Measurements from ENCODE around the gene ST6GALNAC6. TPM values are rescaled to one million over a fixed set of nuclear protein-coding genes. Genes with fewer than 3 reads are reported as not detected.

ST6GALNAC6 gene, protein sequence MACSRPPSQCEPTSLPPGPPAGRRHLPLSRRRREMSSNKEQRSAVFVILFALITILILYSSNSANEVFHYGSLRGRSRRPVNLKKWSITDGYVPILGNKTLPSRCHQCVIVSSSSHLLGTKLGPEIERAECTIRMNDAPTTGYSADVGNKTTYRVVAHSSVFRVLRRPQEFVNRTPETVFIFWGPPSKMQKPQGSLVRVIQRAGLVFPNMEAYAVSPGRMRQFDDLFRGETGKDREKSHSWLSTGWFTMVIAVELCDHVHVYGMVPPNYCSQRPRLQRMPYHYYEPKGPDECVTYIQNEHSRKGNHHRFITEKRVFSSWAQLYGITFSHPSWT
- 34.0 TPM for total RNA-seq

DNA sequence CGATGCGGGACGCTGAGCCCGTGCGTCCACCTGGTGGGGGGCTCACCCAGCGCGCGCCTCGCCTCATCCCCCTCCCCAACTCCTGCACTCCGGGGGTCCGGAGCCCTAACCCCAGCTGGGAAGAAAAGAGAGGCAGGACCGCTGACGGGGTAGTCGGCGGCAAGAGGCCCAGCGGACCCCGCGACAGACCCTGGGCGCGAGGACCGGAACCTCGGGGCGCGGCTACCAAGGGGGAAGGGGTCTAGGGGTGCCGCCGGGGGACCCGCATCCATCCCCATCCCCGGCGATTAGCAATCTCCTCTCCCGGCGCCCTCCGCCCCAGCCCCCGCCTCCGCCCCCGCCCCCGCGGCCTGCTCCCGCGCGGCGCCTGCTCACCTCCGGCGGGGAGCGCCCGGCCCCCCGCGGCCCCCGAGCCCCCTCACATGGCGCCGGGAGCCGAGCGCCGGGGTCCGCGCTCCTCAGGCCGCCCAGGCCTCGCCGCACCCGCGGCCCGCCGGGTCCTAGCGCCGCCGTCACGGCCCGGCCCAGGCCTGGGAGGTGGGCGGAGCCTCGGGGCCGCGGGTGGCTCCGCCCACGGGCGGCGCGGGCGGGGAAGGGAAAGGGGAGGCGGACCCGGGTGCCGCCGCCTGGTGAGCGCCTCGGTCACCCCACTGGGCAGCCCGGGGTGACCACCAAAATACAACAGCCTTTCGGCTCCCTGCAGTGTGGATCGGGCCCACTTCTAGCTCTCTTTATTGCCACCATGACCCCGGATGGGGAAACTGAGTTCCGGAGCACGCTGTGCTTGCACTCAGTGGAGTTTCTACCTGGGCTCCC lies at the start of gene ST6GALNAC6:
TSS of gene ST6GALNAC6 (minus strand) at position 476 of the 816 bp plus-strand sequence. CDS start 1,622 bp downstream, outside the sequence.
- peak; percentile 86 for DNase-seq

DNA sequence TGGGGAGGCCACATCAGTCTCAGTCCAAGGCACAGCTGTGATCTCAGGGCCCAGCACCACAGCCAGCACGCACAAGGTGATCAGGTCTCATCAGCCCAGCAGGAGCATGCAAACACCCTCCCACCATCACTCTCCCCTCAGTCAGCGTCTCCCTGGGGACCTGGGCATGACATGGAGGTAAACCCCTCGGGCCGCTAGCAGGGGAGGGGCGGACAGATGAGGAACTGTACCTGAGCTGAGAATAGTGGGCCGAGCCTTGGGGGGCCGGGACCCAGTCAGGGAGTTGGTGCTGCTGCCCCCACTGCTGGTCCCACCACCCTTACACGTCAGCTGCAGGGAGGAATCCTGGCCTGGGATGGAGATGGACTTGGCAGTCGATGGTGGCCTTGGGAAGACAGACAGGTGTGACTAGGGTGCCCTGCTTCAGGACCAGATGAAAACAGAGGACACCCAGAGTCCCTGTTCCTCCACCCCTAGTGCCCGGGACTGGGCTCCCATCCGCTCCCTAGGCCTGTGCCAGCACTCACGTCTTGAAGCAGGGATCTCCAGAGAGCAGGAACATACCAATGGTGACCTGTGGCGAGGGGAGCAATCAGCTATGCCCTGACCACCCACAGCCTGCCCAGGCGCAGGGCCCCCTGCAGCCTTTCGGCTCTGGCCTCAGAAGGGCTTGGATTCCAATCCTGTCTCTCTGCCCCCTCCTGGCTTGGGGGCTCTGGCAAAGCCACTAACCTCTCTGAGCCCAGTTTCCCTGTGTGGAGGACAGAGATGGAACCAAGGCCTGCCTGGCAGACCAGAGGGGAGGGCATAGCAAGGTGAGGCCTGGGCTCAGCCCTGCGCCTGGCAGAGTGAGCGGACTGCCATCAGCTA lies 48.7 kb upstream of the ST6GALNAC6 start:
- DNase-seq, result no peak

DNA sequence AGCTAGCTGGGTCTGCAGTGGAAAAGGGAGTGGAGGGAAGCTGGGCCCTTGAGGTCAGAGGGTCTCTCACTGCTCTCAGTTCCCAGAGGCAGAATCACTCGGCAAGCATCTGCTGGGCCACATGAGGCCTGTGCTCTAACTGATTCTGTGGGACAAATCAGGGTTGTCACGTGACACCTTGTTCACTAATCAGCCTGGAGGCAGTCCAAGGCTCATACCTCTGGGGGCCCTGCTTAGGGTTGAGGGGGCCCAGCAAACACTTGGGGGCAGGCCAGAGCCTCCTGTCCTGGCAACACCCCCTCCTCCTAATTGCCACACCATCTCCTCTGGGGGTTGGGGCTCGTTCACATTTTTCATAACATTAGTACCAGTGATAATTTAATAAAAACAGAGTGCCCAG lies 47.3 kb upstream of the ST6GALNAC6 start:
- no peak for DNase-seq

DNA sequence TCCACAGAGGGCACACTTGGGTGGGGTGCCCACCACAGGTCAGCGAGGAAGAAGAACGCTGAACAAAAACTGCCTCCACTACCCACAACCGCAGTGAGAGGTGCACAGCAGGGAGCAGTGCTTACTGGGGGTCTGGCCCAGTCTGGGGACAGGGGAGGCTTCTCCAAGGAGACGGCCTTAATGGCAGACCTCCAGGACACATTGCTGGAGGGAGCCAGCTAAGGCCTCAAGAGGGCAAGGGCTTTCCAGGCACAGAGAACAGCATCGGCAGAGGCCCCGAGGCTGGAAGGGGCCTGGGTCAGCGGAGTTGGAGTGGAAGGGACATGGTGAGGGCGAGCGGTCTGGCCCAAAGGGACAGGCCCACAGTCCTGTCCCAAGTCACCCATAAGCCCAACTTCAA lies 46.5 kb upstream of the ST6GALNAC6 start:
- no peak for DNase-seq

DNA sequence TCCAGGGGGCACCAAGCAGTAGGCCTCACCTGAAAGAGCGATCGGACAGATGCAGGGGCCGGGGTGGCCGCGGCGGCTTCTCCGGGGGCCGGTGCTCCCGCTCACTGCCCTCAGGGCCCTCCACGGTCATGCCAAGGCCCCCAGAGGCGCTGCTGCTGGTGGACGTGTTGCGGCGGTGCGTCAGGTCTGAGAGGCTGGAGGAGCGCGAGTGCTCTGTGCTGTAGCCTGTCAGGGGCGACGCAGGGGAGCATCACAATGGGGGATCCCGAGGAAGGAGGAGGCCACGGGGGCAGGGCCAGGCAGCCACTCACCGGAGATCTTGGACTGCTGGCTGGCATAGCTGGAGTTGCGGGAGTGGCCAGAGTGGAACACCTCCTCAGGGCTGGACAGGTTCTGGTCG lies 45.9 kb upstream of the ST6GALNAC6 start:
- DNase-seq, result no peak

DNA sequence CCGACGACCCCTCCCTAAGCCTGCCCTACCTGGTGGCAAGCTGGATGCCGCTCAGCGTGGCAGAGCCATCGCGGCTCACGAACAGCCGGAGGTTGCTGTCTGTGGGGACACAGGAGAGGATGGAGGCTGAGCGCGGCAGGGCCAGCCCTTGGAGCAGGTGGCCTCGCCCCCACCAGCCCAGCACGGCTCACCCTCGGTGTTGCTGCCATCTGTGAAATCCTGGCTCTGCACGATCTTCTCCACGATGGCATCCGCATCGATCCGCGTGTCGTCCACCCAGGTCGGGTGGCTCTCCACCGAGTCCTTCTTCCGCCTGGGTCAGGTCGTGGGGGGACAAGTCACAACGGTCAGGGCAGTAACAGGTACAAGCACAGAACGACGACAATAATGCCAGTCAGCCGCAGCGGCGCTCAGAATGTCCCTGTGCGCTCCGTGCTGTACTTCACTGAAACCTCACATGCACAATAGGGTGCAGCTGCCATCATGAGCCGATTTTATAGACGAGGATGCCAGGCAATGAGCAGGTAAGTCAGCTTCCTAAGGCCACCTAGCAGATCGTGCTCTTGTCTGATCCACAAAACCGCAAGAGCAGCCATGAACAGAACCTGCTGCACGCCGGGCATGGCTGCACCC lies 45.3 kb upstream of the ST6GALNAC6 start:
- no peak for DNase-seq

DNA sequence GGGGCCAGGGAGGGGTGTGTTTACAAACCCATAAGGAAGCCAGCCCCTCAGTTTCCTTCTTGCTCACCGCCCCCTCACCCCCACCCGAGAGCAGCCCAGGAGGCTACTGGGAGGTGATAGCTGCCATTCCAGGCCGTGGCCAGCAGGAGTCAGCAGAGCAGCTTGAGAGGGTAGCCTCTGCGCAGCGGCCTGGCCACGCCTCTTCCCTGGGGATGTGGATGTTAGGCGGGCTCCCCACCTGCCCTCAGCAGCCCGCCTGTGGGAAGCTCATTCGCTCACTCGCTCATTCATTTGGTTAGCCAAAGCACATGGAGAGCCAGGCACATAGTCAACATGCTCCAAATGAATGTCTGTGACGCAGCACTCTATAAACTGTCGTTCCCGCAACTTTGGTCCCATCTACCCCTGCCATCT lies 44.3 kb upstream of the ST6GALNAC6 start:
- DNase-seq, result peak; percentile 85

DNA sequence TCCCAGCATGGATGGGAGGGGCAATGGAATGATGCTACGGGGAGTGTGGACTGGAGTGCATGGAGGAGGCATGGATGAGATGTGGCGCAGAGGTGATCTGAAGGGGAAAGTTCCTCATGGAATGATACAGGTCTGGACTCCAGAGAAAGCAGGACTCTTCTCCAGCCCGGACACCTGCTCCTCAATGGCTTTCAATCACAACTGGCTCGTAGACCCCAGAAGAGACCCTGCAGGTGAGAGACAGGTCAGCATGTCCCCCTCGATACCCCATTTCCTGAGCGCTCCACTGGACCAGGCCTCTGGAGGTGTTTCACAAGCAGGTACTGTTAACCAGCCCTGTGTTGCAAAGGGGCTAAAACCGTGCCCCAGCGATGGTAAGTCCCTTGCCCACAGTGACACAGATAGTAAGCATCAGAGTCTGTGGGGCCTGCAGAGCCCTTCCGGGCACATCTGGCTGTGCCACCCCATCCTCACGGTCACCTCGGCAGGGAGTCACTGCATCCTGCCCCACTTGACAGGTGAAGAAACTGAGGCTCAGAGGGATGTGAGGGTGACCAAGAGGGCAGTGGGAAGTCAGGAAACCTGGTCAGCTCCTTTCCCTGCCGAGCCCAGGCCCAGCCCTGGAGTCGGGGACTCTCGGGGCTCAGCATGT lies 43.7 kb upstream of the ST6GALNAC6 start:
- no peak for DNase-seq

DNA sequence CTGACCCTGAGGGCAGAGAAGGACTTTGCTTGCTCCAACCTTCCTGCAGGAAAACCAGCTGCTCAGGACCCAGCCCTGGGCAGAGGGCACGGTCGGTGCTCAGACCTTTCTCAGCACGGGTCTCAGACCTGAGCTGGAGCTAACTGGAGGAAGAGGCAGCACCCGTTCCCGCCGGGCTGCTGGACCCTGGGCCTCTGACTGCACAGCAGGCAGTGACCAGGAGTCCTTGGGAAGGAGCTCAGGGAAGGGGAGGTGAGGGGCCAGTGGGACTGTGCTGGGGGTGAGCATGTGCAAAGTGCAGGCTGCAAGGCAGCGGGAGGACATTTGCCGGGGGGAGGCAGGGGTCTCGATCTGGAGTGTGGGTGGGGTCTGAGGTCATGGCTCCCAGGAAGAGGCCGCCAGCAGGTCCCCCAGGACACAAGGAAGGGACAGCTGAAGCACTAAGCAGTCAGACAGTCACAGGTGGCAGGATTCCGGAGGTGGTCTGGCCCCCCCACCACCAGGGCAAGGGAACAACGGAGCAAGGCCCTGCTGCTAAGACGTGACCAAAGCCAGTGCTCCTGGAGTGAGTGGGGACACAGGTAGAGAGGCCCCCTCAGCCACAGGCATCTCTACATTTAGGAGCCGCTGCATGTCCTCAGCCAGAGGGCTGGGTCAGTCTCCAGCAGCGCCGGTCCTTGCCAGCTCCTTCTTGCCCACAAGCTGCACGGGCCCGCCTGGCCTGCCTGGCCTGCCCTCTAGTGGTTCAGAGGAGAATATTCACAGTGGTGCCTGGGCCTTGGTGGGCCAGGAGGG lies 43.0 kb upstream of the ST6GALNAC6 start:
- peak; percentile 80 for DNase-seq

DNA sequence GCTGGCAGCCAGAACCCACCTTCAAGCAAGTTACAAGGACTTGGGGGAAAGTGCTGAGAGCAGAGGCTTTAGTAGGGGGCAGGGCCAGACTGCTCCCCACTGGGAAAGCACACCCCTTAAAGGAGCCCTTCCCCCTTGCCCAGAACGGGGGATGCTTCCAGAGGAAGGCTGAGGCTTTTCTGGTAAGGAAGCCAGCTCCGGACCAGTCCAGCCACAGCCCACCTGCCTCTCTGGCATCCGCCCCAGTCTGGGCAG lies 42.5 kb upstream of the ST6GALNAC6 start:
- no peak for DNase-seq

DNA sequence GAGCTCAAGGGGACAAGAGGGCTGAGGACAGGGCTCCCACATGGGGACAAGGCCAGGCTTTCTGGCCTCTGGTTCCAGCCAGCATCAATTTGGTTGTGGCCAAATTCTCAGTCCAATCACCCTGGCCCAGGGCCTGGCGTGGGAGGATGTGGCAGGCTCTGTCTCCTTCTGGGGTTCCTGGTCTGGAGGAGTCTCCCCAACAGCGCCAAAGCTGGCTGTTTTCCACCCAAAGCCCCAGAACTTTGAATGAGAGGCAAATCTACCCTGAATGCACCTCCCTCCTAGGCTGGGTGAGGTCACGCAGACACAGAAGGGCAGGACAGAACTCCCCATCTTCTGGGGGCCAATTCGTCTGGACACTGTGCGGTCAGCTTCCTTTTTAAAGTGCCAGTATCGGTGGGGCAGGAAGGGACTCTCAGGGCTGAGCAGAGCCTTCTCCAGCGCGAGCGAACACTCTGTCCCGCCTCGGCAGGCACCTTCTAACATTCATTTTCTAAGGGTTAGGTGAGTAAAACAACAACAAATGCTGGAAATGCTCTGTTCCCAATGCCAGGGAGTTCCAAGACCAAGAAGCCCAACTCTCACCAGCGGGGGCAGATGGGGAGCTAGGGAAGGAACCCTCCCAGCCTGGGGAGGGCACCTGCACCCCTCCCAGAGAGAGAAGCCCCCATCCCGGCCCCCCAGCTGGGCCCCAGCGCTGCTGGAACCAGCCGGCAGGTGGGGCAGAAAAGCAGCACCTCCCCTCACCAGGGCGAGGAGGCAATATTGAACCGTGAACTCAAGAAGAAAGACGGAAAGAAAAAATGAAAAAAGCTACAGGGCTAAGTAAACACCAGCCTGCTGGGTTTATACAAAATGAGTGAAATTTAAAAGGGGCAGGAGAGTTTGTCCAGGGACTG lies 41.9 kb upstream of the ST6GALNAC6 start:
- no peak for DNase-seq

DNA sequence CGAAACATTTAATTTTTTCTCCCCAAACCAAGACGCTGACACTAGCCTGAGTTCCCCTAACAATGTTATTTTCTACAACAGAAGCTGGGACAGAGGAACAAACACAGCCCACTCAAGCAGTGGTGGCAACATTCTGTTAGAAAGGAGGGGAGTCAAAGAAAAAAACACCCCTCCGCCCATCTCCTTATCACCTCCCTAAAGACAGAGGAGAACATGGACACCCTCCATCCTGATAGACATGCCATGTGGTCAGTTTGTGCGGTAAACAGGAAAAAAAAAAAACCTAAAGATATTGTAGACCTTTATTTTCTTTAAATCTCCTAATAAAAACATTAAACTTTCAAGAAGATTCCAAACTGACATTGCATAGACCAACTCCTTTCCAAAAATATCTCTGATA lies 41.2 kb upstream of the ST6GALNAC6 start:
- DNase-seq, result no peak

DNA sequence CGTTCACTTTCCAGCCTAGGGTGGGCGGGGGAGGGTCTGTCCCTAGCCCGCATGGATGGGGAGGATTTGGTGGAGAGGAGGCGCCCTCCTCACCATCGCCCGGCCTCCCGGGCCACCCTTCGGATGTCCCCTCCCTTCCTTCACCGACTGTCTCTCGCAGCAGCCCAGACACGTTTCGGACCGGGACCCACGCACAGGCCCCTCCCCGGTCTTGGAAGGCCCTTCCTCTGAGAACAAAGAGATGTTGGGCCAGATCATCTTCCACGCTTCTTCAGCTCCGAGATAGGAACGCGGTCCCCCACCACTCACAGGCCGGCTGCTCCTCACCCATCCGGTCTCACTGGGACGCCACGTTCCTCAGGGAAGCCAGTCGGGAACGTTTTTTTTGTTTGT lies 38.9 kb upstream of the ST6GALNAC6 start:
- no peak for DNase-seq

DNA sequence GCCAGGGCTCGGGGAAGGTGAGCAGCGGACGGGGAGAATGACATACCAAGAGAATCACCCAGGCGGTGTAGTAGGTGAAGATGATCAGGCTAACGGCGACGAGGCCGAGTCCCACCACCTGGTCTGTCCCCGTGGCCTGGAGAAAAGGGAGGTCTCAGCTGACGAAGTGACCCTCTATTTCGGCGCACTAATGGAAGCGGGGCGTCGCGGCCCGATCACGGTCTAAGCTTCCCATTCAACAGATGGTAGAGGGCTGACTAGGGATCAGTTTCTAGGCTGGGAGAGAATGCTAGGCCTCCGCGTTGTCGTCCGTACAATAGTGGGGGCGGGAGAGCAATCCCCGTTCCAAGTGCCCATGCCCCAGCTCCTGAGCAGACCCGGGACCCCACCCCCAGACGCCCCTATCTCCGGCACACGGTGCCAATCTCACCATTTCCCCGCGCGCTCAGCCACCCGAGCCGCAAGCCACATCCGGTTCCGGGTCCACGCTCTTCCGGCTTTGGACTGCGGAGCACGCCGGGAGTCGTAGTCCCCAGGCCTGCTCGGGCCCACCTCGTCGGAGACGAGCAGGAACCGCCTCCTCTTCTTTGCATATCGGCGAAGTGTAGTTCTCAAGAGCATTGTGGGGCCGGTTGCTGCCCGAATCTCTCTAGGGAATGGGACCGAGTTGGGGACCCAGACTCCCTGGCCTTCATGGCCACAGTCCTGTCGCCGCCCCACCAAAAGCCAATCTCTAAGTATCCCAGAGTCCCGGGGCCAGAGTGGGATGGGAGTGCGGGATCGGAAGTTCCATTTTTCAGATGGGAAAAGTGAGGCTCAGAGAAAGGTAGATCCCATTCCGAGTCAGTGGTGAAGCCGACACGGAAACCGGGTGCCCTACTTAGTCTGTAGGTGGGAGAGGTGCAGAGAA lies 38.2 kb upstream of the ST6GALNAC6 start, which contains the start of gene DPM2:
TSS of gene DPM2 (minus strand) at position 467 of the 910 bp plus-strand sequence. CDS start at position 433, 34 bp downstream.
- DNase-seq, result peak; percentile 94

DNA sequence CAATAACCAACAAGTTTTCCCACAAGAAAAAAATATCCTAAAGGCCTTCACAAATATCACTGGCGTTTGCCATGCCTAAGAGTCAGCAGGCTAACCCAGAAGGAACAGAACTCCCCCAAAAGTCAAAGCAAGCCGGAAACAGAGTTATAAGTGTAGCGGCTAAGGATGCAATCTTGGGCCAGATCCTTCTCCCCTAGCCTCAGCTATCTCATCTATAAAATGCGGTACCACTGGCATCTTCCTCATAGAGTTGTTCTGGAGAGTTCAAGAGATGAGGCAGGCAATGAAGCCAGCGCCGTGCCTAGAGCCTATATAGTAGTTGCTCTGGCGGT lies 37.6 kb upstream of the ST6GALNAC6 start:
- no peak for DNase-seq

DNA sequence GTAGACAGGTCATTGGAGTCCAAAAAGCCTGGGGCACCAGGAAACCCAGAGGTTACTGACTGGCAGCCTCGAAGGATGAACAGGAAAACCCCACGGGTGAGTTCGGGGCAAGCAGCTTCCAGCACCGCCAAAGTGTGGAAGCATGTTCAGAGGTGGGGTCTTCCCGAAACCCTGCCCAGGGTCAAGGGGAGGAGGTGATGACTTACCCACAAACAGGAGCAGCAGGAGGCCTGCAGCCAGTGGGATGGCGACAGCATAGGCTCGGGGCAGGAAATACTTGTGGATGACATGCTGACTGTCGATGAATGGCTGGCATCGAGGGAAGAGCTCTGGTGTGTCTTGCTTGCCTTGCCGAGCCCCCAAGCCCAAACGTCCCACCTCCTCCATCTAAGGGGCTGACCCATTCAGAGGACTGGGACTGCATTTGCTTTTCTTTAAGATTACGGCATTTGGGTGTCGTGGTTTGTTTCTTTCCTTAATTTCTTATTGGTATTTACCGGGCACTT lies 37.0 kb upstream of the ST6GALNAC6 start:
- no peak for DNase-seq

DNA sequence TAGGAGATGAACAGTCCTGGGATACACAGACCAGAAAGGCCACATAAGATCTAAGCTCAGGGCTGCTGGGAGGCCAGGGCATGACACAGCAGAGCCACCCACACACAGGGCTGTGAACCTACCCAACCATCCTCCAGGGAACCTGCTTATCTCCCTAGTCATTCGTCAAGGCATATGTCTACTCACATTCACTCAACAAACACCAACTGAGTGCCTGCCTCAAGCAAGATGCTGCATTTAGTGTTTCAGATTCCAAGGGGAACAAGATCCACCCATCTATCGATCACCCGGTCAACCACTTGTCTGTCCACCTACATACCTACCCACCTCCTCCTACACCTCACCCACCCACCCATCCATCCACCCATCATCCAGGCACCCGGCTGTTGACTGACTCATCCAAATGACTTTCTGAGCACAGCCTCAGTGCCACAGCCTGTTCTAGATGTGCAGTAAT lies 36.4 kb upstream of the ST6GALNAC6 start:
- no peak for DNase-seq

DNA sequence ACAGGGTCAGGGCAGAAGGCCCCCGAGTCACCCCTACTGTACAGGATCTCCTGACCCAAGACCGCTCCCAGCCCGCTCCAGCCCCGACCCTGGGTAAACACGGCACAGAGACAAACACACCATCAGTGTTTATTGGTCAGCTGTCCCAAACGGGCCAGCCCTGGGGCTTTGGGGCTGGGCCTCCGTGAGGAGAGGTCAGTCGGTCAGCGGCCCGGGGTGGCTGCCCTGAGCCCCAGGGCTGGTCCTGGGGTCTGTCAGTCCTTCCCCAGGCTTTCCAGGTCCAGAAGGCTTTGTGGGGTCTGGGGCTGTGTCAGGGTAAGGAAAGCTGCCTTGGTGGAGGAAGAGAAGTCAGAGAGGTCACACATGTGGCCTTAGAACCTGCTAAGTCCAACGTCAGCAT lies 35.6 kb upstream of the ST6GALNAC6 start:
- DNase-seq, result no peak

DNA sequence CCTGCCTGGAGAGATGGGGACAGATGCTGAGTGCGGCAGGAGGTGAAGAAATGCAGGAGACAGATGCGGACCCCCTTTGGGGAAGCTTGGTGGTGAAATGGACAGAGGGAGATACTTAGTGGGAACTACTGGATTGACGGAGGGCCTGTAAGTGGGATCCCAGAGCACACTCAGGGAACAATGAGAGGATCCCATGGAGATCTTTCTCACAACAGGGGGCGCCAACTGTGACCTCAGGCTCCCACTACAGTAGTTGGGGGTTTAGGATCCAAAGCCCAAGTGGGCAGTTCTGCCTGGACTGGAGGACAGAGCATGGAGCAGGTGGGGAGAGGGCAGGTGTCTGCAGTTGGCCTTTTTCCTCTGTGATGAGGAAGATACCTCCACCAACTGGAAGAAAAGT lies 34.8 kb upstream of the ST6GALNAC6 start:
- no peak for DNase-seq
